T-helper 2 cell treated with Interferon-gamma antibody and Interleukin-4, amounts not matched to agents 5 μg/mL and 100 μg/mL, for 36 hours (primary cell): ENCODE measurements around the gene C14orf93.

Experiments used
- DNase-seq: peaks from one replicate; pipeline ENCODE4 v3.0.0; 2021; ENCODE audit warnings: low spot score
- H3K27ac Mint-ChIP-seq: one replicate; pipeline ENCODE4 v1.8.0; 2021; ENCODE audit warnings: mild to moderate bottlenecking, mixed read lengths
- H3K27me3 Mint-ChIP-seq: one replicate; pipeline ENCODE4 v1.8.0; 2021; ENCODE audit warnings: low read depth, mixed read lengths
- H3K36me3 Mint-ChIP-seq: one replicate; pipeline ENCODE4 v1.8.0; 2021; ENCODE audit warnings: low read depth, mixed read lengths
- H3K4me1 Mint-ChIP-seq: one replicate; pipeline ENCODE4 v1.8.0; 2021; ENCODE audit warnings: low read depth, mixed read lengths
- H3K4me3 Mint-ChIP-seq: one replicate; pipeline ENCODE4 v1.8.0; 2022; ENCODE audit warnings: mild to moderate bottlenecking, moderate library complexity, mixed read lengths
- H3K9me3 Mint-ChIP-seq: one replicate; pipeline ENCODE4 v1.8.0; 2021; ENCODE audit warnings: mixed read lengths

The C14orf93 gene

GRCh38 chr14:23034498-23035302 is 24.8 kb upstream of the C14orf93 start, which contains the start of gene PSMB5:
Gene PSMB5 (minus strand): TSS chr14:23034900. CDS start chr14:23034881, 19 bp downstream.
- H3K27ac Mint-ChIP-seq, result peak within 1 kb of the TSS; percentile 89
- H3K4me3 Mint-ChIP-seq, result peak within 1 kb of the TSS; percentile 83
- peak; percentile 86 for DNase-seq
- H3K27me3 Mint-ChIP-seq, result no peaks in the 10 kb centered on the region
- peaks cover 25% of the 10 kb centered on the region for H3K4me1 Mint-ChIP-seq
- H3K9me3 Mint-ChIP-seq, result no peaks in the 10 kb centered on the region
- H3K36me3 Mint-ChIP-seq, result peaks cover 22% of the 10 kb centered on the region

GRCh38 chr14:23033801-23034497 is 24.0 kb upstream of the C14orf93 start:
- H3K4me3 Mint-ChIP-seq, result peak overlapping the region; percentile 83
- no peaks in the 10 kb centered on the region for H3K9me3 Mint-ChIP-seq
- peaks cover 29% of the 10 kb centered on the region for H3K36me3 Mint-ChIP-seq
- H3K27me3 Mint-ChIP-seq, result no peaks in the 10 kb centered on the region
- peak overlapping the region; percentile 89 for H3K27ac Mint-ChIP-seq
- peaks cover 30% of the 10 kb centered on the region for H3K4me1 Mint-ChIP-seq
- DNase-seq, result no peak

GRCh38 chr14:23033251-23033727 is 23.3 kb upstream of the C14orf93 start:
- Mint-ChIP-seq H3K4me1 (peaks cover 35% of the 10 kb centered on the region), H3K36me3 (peaks cover 33% of the 10 kb centered on the region), H3K27me3 (no peaks in the 10 kb centered on the region), H3K9me3 (no peaks in the 10 kb centered on the region), H3K27ac (peak overlapping the region; percentile 89), H3K4me3 (peak overlapping the region; percentile 83)
- DNase-seq, result no peak

- Mint-ChIP-seq H3K4me1 (peaks cover 40% of the 10 kb centered on the region), H3K27ac (no peak overlapping the region), H3K36me3 (peaks cover 44% of the 10 kb centered on the region)
These were observed 21.0 kb upstream of the C14orf93 start for GRCh38 chr14:23030936-23031335.

GRCh38 chr14:23028799-23029198 is 18.9 kb upstream of the C14orf93 start:
- Mint-ChIP-seq H3K9me3 (no peaks in the 10 kb centered on the region), H3K4me3 (peak overlapping the region; percentile 39), H3K27me3 (no peaks in the 10 kb centered on the region), H3K27ac (peak overlapping the region; percentile 55), H3K36me3 (peaks cover 59% of the 10 kb centered on the region), H3K4me1 (peaks cover 43% of the 10 kb centered on the region)
- peak; percentile 24 for DNase-seq

More at GRCh38 chr14:23030936-23031335, 21.0 kb upstream of the C14orf93 start:
- no peaks in the 10 kb centered on the region for H3K27me3 Mint-ChIP-seq
- no peak overlapping the region for H3K4me3 Mint-ChIP-seq
- no peaks in the 10 kb centered on the region for H3K9me3 Mint-ChIP-seq
- no peak for DNase-seq

- Mint-ChIP-seq H3K9me3 (no peaks in the 10 kb centered on the region), H3K4me1 (peaks cover 39% of the 10 kb centered on the region), H3K27me3 (no peaks in the 10 kb centered on the region), H3K4me3 (peak overlapping the region; percentile 27), H3K27ac (peak overlapping the region; percentile 27), H3K36me3 (peaks cover 52% of the 10 kb centered on the region)
- peak; percentile 10 for DNase-seq
These were observed 15.3 kb upstream of the C14orf93 start for GRCh38 chr14:23025151-23025814.

GRCh38 chr14:23024612-23025075 is 14.7 kb upstream of the C14orf93 start:
- Mint-ChIP-seq H3K4me3 (no peak overlapping the region), H3K27ac (no peak overlapping the region), H3K4me1 (peaks cover 39% of the 10 kb centered on the region), H3K9me3 (no peaks in the 10 kb centered on the region), H3K27me3 (no peaks in the 10 kb centered on the region), H3K36me3 (peaks cover 52% of the 10 kb centered on the region)
- DNase-seq, result no peak

GRCh38 chr14:23023795-23024152 is 13.8 kb upstream of the C14orf93 start:
- Mint-ChIP-seq H3K27ac (no peak overlapping the region), H3K4me3 (no peak overlapping the region), H3K4me1 (peaks cover 32% of the 10 kb centered on the region), H3K27me3 (no peaks in the 10 kb centered on the region), H3K36me3 (peaks cover 43% of the 10 kb centered on the region), H3K9me3 (no peaks in the 10 kb centered on the region)
- DNase-seq, result no peak

- H3K27ac Mint-ChIP-seq, result no peak overlapping the region
- H3K27me3 Mint-ChIP-seq, result no peaks in the 10 kb centered on the region
- H3K4me1 Mint-ChIP-seq, result peaks cover 29% of the 10 kb centered on the region
- no peak for DNase-seq
- no peaks in the 10 kb centered on the region for H3K9me3 Mint-ChIP-seq
- H3K4me3 Mint-ChIP-seq, result no peak overlapping the region
- peaks cover 41% of the 10 kb centered on the region for H3K36me3 Mint-ChIP-seq
These were observed 13.3 kb upstream of the C14orf93 start for GRCh38 chr14:23023022-23023794.

- DNase-seq, result no peak
- peaks cover 35% of the 10 kb centered on the region for H3K36me3 Mint-ChIP-seq
- no peak overlapping the region for H3K27ac Mint-ChIP-seq
- H3K27me3 Mint-ChIP-seq, result no peaks in the 10 kb centered on the region
- H3K4me3 Mint-ChIP-seq, result no peak overlapping the region
- peaks cover 27% of the 10 kb centered on the region for H3K4me1 Mint-ChIP-seq
- no peaks in the 10 kb centered on the region for H3K9me3 Mint-ChIP-seq
These were observed 12.0 kb upstream of the C14orf93 start for GRCh38 chr14:23021889-23022442.

GRCh38 chr14:23021434-23021833 is 11.5 kb upstream of the C14orf93 start:
- no peaks in the 10 kb centered on the region for H3K27me3 Mint-ChIP-seq
- peaks cover 27% of the 10 kb centered on the region for H3K4me1 Mint-ChIP-seq
- H3K36me3 Mint-ChIP-seq, result peaks cover 35% of the 10 kb centered on the region
- DNase-seq, result no peak
- H3K9me3 Mint-ChIP-seq, result no peaks in the 10 kb centered on the region
- H3K4me3 Mint-ChIP-seq, result no peak overlapping the region
- H3K27ac Mint-ChIP-seq, result no peak overlapping the region

- peaks cover 25% of the 10 kb centered on the region for H3K36me3 Mint-ChIP-seq
- H3K4me3 Mint-ChIP-seq, result no peak overlapping the region
- no peaks in the 10 kb centered on the region for H3K9me3 Mint-ChIP-seq
- H3K4me1 Mint-ChIP-seq, result peaks cover 26% of the 10 kb centered on the region
- no peak for DNase-seq
- no peak overlapping the region for H3K27ac Mint-ChIP-seq
- H3K27me3 Mint-ChIP-seq, result no peaks in the 10 kb centered on the region
These were observed 10.5 kb upstream of the C14orf93 start for GRCh38 chr14:23020143-23021128.
